B cell (primary cell): ENCODE results near the gene PPP1R18. TPM values are rescaled to one million over a fixed set of nuclear protein-coding genes. Genes with fewer than 3 reads are reported as not detected.

Experiments
- ATAC-seq: fragments of 200-7000 bp; cut with Tn5 transposase; one replicate; pipeline ENCODE4 v1.10.0; 2021; ENCODE audit warnings: low read depth, mild to moderate bottlenecking, moderate number of reproducible peaks, moderate library complexity
- CTCF ChIA-PET: fragments of 350-600 bp; sonication (Branson Sonifier 250); formaldehyde crosslinking; loops from one replicate; lab custom pipeline; 2021; ENCODE audit warnings: antibody characterized with exemption, inconsistent platforms; lab: Charles Lee
- POLR2A ChIA-PET: fragments of 350-600 bp; sonication (Branson Sonifier 250); formaldehyde crosslinking; loops from one replicate; lab custom pipeline; 2021; ENCODE audit warnings: antibody characterized with exemption; lab: Charles Lee
- DNase-seq: peaks from one replicate; pipeline ENCODE4 v3.0.0; 2013
- H2AFZ ChIP-seq: 2 replicates; pipeline ENCODE4 v1.6.1; 2012; ENCODE audit warnings: mild to moderate bottlenecking, low read depth, low read length; ENCODE audit not compliant: insufficient read depth, poor library complexity, severe bottlenecking
- H3K27ac ChIP-seq, 2 donors: 1 replicate in 1 of 2; 2 replicates in 1 of 2; pipeline ENCODE4 v1.5.1; 2012 to 2013; ENCODE audit warnings: low read length in 2 of 2, mild to moderate bottlenecking in 2 of 2, moderate library complexity in 1 of 2
- H3K27me3 ChIP-seq, 4 experiments: fragments of 200-600 bp in 1 of 4; sonication (generic) in 1 of 4; replicated peaks in 1 of 4; 1 replicate in 2 of 4; 2 replicates in 2 of 4; pipeline versions ENCODE4 v1.6.1 to v1.7.0; 2013 to 2016; ENCODE audit warnings: low read length in 3 of 4, mild to moderate bottlenecking in 2 of 4, mixed read lengths in 1 of 4, moderate library complexity in 1 of 4; ENCODE audit not compliant: insufficient read depth in 4 of 4, control insufficient read depth in 3 of 4; ENCODE audit errors: control extremely low read depth in 1 of 4
- H3K36me3 ChIP-seq, 2 experiments: replicated peaks in 1 of 2; 1 replicate in 1 of 2; 2 replicates in 1 of 2; pipeline versions ENCODE4 v1.6.1 to v1.7.1; 2013; ENCODE audit warnings: low read length in 1 of 2; ENCODE audit not compliant: insufficient read depth in 2 of 2, control insufficient read depth in 1 of 2; ENCODE audit errors: control extremely low read depth in 1 of 2, extremely low read depth in 1 of 2
- H3K4me1 ChIP-seq, 2 donors: fragments of 200-600 bp in 1 of 2; sonication (generic) in 1 of 2; 1 replicate in 1 of 2; 2 replicates in 1 of 2; pipeline versions ENCODE4 v1.5.1 to v1.6.1; 2013 to 2017; ENCODE audit warnings: low read length in 2 of 2; ENCODE audit not compliant: control insufficient read depth in 2 of 2, insufficient read depth in 2 of 2
- H3K4me2 ChIP-seq: replicated peaks from 2 replicates; pipeline ENCODE3; 2012; ENCODE audit warnings: mild to moderate bottlenecking, low read depth, low read length; ENCODE audit not compliant: poor library complexity, severe bottlenecking
- H3K4me3 ChIP-seq, 5 experiments: fragments of 200-600 bp in 1 of 5; sonication (generic) in 1 of 5; 1 replicate in 3 of 5; 2 replicates in 2 of 5; pipeline versions ENCODE4 v1.5.1 to v1.7.0; 2011 to 2016; ENCODE audit warnings: low read length in 4 of 5, mild to moderate bottlenecking in 4 of 5, low read depth in 2 of 5, control low read depth in 1 of 5, moderate library complexity in 1 of 5; ENCODE audit not compliant: insufficient read depth in 1 of 5; ENCODE audit errors: control extremely low read depth in 1 of 5, extremely low read depth in 1 of 5
- H3K79me2 ChIP-seq: fragments of 200-600 bp; sonication (generic); one replicate; pipeline ENCODE4 v1.6.0; 2016; ENCODE audit warnings: low read length; ENCODE audit not compliant: control insufficient read depth, insufficient read depth
- H3K9ac ChIP-seq: fragments of 200-600 bp; sonication (generic); 2 replicates; pipeline ENCODE4 v1.6.1; 2017; ENCODE audit warnings: mild to moderate bottlenecking, low read length, moderate library complexity
- H3K9me3 ChIP-seq, 3 donors: one replicate each; pipeline versions ENCODE4 v1.6.1 to v1.7.1; 2013; ENCODE audit warnings: low read length in 2 of 3; ENCODE audit not compliant: control insufficient read depth in 2 of 3, insufficient read depth in 1 of 3; ENCODE audit errors: control extremely low read depth in 1 of 3
- H4K20me1 ChIP-seq: 2 replicates; pipeline ENCODE4 v1.6.0; 2012; ENCODE audit warnings: mild to moderate bottlenecking, low read length; ENCODE audit not compliant: insufficient read depth, control insufficient read depth, poor library complexity, severe bottlenecking
- H3K27ac Mint-ChIP-seq: one replicate; pipeline ENCODE4 v1.8.0; 2021; ENCODE audit warnings: mixed read lengths
- H3K27me3 Mint-ChIP-seq: one replicate; pipeline ENCODE4 v1.8.0; 2021; ENCODE audit warnings: mixed read lengths
- H3K4me1 Mint-ChIP-seq: one replicate; pipeline ENCODE4 v1.8.0; 2021; ENCODE audit warnings: mixed read lengths
- H3K4me3 Mint-ChIP-seq: one replicate; pipeline ENCODE4 v1.8.0; 2021; ENCODE audit warnings: mixed read lengths
- H3K9me3 Mint-ChIP-seq: one replicate; pipeline ENCODE4 v1.8.0; 2022; ENCODE audit warnings: mixed read lengths; ENCODE audit not compliant: insufficient read depth
- EZH2 ChIP-seq: IDR thresholded peaks from 2 replicates; pipeline ENCODE4 v1.6.1; 2012; ENCODE audit warnings: borderline replicate concordance, low read depth, mild to moderate bottlenecking, moderate library complexity, low read length; ENCODE audit not compliant: insufficient read depth, poor library complexity, severe bottlenecking
- WGBS: methylation state at CpG from one replicate; pipeline ENCODE4 v1.1.5; 2013; ENCODE audit warnings: missing lambda C conversion rate; ENCODE audit not compliant: insufficient coverage; 5-methylcytosine and 5-hydroxymethylcytosine counted together
- intact Hi-C: fragments of 100-400 bp; cut with micrococcal nuclease; formaldehyde crosslinking; loops from one replicate; pipeline ENCODE4 v1.10.0; 2022
- polyA plus RNA-seq: library from polyadenylated mRNA; depleted of rRNA; stranded (reverse); fragments of >200 nt; gene quantifications from 2 replicates; pipeline ENCODE4 v1.2.3, GENCODE V29; 2012
- total RNA-seq, 2 donors: library from RNA; stranded (reverse); fragments of 120-200 nt in 1 of 2; gene quantifications; 1 replicate in 1 of 2; 2 replicates in 1 of 2; pipeline versions ENCODE4 v1.2.3 to v1.2.4, GENCODE V29; 2013 to 2022
- TF ChIP-seq, protein P1 (sequence below): fragments of 200-600 bp; IDR thresholded peaks from one replicate; pipeline ENCODE4 v1.8.0; 2022; ENCODE audit warnings: antibody characterized with exemption, mild to moderate bottlenecking

The PPP1R18 gene
- total and polyA plus RNA-seq, 2 donors (not counting 1 experiment from before 2014, with no cell fraction given), result 113 to 125 TPM

DNA sequence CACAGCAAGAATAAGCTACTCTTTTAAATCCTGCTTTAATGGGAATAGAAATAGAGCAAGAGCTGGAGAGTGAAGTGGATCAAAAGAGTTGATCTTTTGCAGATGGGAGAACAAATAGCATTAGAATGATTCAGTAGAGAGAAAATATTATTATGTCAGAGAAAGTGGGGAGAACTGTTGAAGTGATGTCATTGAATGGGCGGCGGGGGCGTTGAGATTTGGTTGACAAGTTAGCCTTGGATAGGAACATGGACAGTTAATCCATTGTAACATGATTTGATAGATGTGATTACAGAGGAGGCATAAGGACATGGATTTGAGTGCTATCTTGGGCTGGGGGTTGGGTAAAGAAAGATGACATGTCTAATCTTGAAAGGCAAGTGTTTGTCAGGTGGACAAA, 50.6 kb downstream of the PPP1R18 start:
- Histone ChIP-seq H3K27ac (no peak overlapping the region), H3K36me3 (peaks cover 2 to 17% of the 10 kb centered on the region in 2 experiments), H3K79me2 (peaks cover under 1% of the 10 kb centered on the region), H3K27me3 (no peaks in the 10 kb centered on the region), H3K4me1 (no peaks in the 10 kb centered on the region), H4K20me1 (no peaks in the 10 kb centered on the region), H3K9ac (no peak overlapping the region), H2AFZ (no peak overlapping the region), H3K4me2 (no peak overlapping the region), H3K4me3 (no peak overlapping the region), H3K9me3 (no peaks in the 10 kb centered on the region)
- no peaks in the 10 kb centered on the region for H3K9me3 Mint-ChIP-seq
- ChIA-PET POLR2A (no interaction called here), CTCF (no interaction called here)
- H3K4me3 Mint-ChIP-seq, result no peak overlapping the region
- no peak overlapping the region for H3K27ac Mint-ChIP-seq
- H3K27me3 Mint-ChIP-seq, result no peaks in the 10 kb centered on the region
- H3K4me1 Mint-ChIP-seq, result no peaks in the 10 kb centered on the region
- ATAC-seq (no peak), DNase-seq (no peak)
- no peak for TF ChIP-seq EZH2
- TF ChIP-seq, protein P1, sequence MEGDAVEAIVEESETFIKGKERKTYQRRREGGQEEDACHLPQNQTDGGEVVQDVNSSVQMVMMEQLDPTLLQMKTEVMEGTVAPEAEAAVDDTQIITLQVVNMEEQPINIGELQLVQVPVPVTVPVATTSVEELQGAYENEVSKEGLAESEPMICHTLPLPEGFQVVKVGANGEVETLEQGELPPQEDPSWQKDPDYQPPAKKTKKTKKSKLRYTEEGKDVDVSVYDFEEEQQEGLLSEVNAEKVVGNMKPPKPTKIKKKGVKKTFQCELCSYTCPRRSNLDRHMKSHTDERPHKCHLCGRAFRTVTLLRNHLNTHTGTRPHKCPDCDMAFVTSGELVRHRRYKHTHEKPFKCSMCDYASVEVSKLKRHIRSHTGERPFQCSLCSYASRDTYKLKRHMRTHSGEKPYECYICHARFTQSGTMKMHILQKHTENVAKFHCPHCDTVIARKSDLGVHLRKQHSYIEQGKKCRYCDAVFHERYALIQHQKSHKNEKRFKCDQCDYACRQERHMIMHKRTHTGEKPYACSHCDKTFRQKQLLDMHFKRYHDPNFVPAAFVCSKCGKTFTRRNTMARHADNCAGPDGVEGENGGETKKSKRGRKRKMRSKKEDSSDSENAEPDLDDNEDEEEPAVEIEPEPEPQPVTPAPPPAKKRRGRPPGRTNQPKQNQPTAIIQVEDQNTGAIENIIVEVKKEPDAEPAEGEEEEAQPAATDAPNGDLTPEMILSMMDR, result no peak
- WGBS, result 100% methylated on average over 3 of the region's 3 CpGs
- intact Hi-C loops, result no loop called here

DNA sequence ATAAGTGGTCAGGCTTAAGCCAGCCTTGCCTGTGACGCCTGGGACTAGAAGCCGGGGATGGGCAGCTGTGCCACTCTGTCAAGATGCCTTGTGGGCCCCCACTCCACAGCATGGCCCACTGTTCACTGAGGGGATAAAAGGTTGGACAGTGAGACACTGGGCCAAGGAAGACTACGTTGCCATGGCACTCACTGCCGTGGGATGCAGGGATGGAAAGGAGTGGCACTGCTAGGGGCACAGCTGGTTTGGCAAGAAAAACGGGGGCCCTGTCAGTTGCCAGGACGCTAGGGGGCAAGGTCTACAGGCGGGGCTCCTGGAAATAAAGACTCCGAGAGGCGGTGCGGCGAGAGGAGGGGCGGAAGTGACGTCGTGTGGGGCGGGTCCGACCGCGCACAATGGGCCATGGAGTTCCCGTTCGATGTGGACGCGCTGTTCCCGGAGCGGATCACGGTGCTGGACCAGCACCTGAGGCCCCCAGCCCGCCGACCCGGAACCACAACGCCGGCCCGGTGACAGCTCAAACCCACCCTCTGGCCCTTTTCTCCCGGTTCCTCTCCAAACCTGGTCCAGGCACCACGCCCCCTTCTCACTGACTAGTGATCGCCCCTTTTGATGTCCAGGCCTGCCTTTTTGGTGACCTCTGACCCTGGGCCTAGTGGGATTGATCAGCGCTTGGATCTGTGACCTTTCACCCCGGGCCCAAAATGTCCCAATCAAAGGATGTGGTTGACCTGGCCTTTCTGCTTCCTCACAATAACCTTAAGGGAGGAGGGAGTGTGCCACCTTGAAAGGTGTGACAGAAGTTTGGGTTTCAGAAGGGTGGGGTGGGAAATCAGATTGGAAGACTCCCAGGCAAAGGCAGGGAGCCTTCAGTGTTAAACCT, 59.7 kb downstream of the PPP1R18 start, which contains the start of gene ATAT1:
TSS of gene ATAT1 (plus strand) at position 391 of the 883 bp plus-strand sequence.
- Mint-ChIP-seq H3K9me3 (no peaks in the 10 kb centered on the region), H3K27me3 (no peaks in the 10 kb centered on the region), H3K27ac (peak within 1 kb of the TSS; percentile 89), H3K4me1 (peaks cover 19% of the 10 kb centered on the region), H3K4me3 (peak within 1 kb of the TSS; percentile 93)
- Histone ChIP-seq H3K9me3 (no peaks in the 10 kb centered on the region), H3K4me1 (peaks cover 12 to 18% of the 10 kb centered on the region in 2 donors), H3K4me2 (peak within 1 kb of the TSS; percentile 89), H3K36me3 (peaks cover 5 to 53% of the 10 kb centered on the region in 2 experiments), H3K79me2 (peaks cover 26% of the 10 kb centered on the region), H4K20me1 (no peaks in the 10 kb centered on the region), H3K27ac (peak within 1 kb of the TSS; percentile 84 to 87), H2AFZ (peak within 1 kb of the TSS; percentile 91), H3K4me3 (peak within 1 kb of the TSS; percentile 60 to 87 (median 72)), H3K27me3 (no peaks in the 10 kb centered on the region), H3K9ac (peak within 1 kb of the TSS; percentile 81)
- TF ChIP-seq EZH2, result no peak
- TF ChIP-seq, protein P1, result peak; percentile 64
- ATAC-seq (peak; percentile 99), DNase-seq (peak; percentile 93)
- intact Hi-C loops, result loop anchor here (1.0 kb wide), 4 partner anchors 9 to 105 kb away; partner anchors contain the start of genes C6orf136, DHX16, MRPS18B and PPP1R10
- ChIA-PET POLR2A (interaction anchor here (1.0 to 1.6 kb wide), 3 partner anchors 9 to 14 kb away, joined by 5 read pairs; partner anchors contain the start of genes MRPS18B and PPP1R10), CTCF (interaction anchor here (0.7 to 2.4 kb wide), 11 partner anchors 8 to 461 kb away, joined by 3 to 18 read pairs (median 4); partner anchors contain the start of gene DHX16)
- WGBS, result 6% methylated on average over 35 of the region's 36 CpGs
